Neural progenitor cell (in vitro differentiated cells): ENCODE results near the gene C7orf33. TPM values are rescaled to one million over a fixed set of nuclear protein-coding genes. Genes with fewer than 3 reads are reported as not detected.

Experiments used
- DNase-seq: peaks from one replicate; pipeline ENCODE4 v3.0.0-alpha.2; 2016; ENCODE audit warnings: low spot score
- H2AFZ ChIP-seq: fragments of 200-600 bp; sonication (generic); replicated peaks from 2 replicates; pipeline ENCODE4 v1.6.1; 2016; ENCODE audit warnings: antibody characterized with exemption
- H3F3A ChIP-seq: fragments of 200-600 bp; sonication (generic); 2 replicates; pipeline ENCODE4 v1.6.1; 2016; ENCODE audit warnings: antibody characterized with exemption, low read depth
- H3K27ac ChIP-seq: fragments of 200-600 bp; sonication (generic); 2 replicates; pipeline ENCODE4 v1.5.1; 2016; ENCODE audit warnings: mild to moderate bottlenecking
- H3K27me3 ChIP-seq: fragments of 200-600 bp; sonication (generic); 2 replicates; pipeline ENCODE4 v1.6.1; 2016; ENCODE audit warnings: mild to moderate bottlenecking, moderate library complexity
- H3K36me3 ChIP-seq: fragments of 200-600 bp; sonication (generic); 2 replicates; pipeline ENCODE4 v1.5.1; 2016
- H3K4me1 ChIP-seq: fragments of 200-600 bp; sonication (generic); 2 replicates; pipeline ENCODE4 v1.6.1; 2016; ENCODE audit warnings: mixed run types
- H3K4me2 ChIP-seq: fragments of 200-600 bp; sonication (generic); 2 replicates; pipeline ENCODE4 v1.6.1; 2016
- H3K4me3 ChIP-seq: fragments of 200-600 bp; sonication (generic); 2 replicates; pipeline ENCODE4 v1.5.1; 2016
- H3K79me2 ChIP-seq: fragments of 200-600 bp; sonication (generic); 2 replicates; pipeline ENCODE4 v1.6.1; 2016; ENCODE audit warnings: low read depth
- H3K9ac ChIP-seq: fragments of 200-600 bp; sonication (generic); 2 replicates; pipeline ENCODE4 v1.6.1; 2016
- H3K9me3 ChIP-seq: fragments of 200-600 bp; sonication (generic); 2 replicates; pipeline ENCODE4 v1.5.1; 2016; ENCODE audit warnings: low read depth
- H4K20me1 ChIP-seq: fragments of 200-600 bp; sonication (generic); 2 replicates; pipeline ENCODE4 v1.6.1; 2016; ENCODE audit warnings: low read depth
- H3K27ac Mint-ChIP-seq: 3 replicates; pipeline ENCODE4 v1.8.0; 2021; ENCODE audit warnings: mixed read lengths
- H3K27me3 Mint-ChIP-seq: 2 replicates; pipeline ENCODE4 v1.8.0; 2022; ENCODE audit warnings: low read depth, mild to moderate bottlenecking, inconsistent platforms, moderate library complexity, mixed read lengths; ENCODE audit not compliant: insufficient read depth
- H3K36me3 Mint-ChIP-seq: 3 replicates; pipeline ENCODE4 v1.8.0; 2021; ENCODE audit warnings: mixed read lengths
- H3K4me1 Mint-ChIP-seq: 3 replicates; pipeline ENCODE4 v1.8.0; 2021; ENCODE audit warnings: mixed read lengths
- H3K4me3 Mint-ChIP-seq: 3 replicates; pipeline ENCODE4 v1.8.0; 2021; ENCODE audit warnings: mild to moderate bottlenecking, moderate library complexity, mixed read lengths
- H3K9me3 Mint-ChIP-seq: 3 replicates; pipeline ENCODE4 v1.8.0; 2020; ENCODE audit warnings: mixed read lengths
- CTCF ChIP-seq: fragments of 200-600 bp; sonication (generic); IDR thresholded peaks from 2 replicates; pipeline ENCODE4 v1.5.1; 2017; ENCODE audit warnings: antibody characterized with exemption, mild to moderate bottlenecking
- EZH2 ChIP-seq: fragments of 200-600 bp; sonication (generic); IDR thresholded peaks from 2 replicates; pipeline ENCODE4 v1.6.1; 2017; ENCODE audit warnings: antibody characterized with exemption, mild to moderate bottlenecking, moderate library complexity
- EZH2phosphoT487 ChIP-seq: fragments of 200-600 bp; sonication (generic); IDR thresholded peaks from 2 replicates; pipeline ENCODE4 v1.6.1; 2017; ENCODE audit warnings: antibody characterized with exemption
- total RNA-seq: library from RNA; depleted of rRNA; stranded (reverse); fragments of >200 nt; gene quantifications from 2 replicates; pipeline ENCODE4 v1.2.3, GENCODE V29; 2015; ENCODE audit warnings: low replicate concordance

C7orf33 gene
- total RNA-seq, 1 donor from 2014 or later, result not detected

- H4K20me1 ChIP-seq, result no peaks in the 10 kb centered on the region
- no peak overlapping the region for H3K4me3 ChIP-seq
- H3F3A ChIP-seq, result no peaks in the 10 kb centered on the region
- Mint-ChIP-seq H3K9me3 (peaks cover 3% of the 10 kb centered on the region), H3K4me3 (no peak overlapping the region), H3K4me1 (peaks cover 2% of the 10 kb centered on the region), H3K27ac (no peak overlapping the region), H3K36me3 (no peaks in the 10 kb centered on the region), H3K27me3 (no peaks in the 10 kb centered on the region)
- no peaks in the 10 kb centered on the region for H3K4me1 ChIP-seq
- no peak overlapping the region for H3K9ac ChIP-seq
- H3K4me2 ChIP-seq, result no peak overlapping the region
- no peaks in the 10 kb centered on the region for H3K79me2 ChIP-seq
- H3K27ac ChIP-seq, result no peak overlapping the region
- H3K27me3 ChIP-seq, result no peaks in the 10 kb centered on the region
- H3K36me3 ChIP-seq, result no peaks in the 10 kb centered on the region
- TF ChIP-seq EZH2, result no peak
- TF ChIP-seq EZH2phosphoT487, result no peak
- TF ChIP-seq CTCF, result no peak
- no peaks in the 10 kb centered on the region for H3K9me3 ChIP-seq
- DNase-seq, result no peak
- H2AFZ ChIP-seq, result no peak overlapping the region
Measured at GRCh38 chr7:148661471-148661870, 70.9 kb downstream of the C7orf33 start.

GRCh38 chr7:148662646-148663045 is 72.1 kb downstream of the C7orf33 start:
- Mint-ChIP-seq H3K27me3 (no peaks in the 10 kb centered on the region), H3K27ac (no peak overlapping the region), H3K36me3 (no peaks in the 10 kb centered on the region), H3K9me3 (peaks cover 3% of the 10 kb centered on the region), H3K4me1 (peaks cover 2% of the 10 kb centered on the region), H3K4me3 (no peak overlapping the region)
- Histone ChIP-seq H3K9ac (no peak overlapping the region), H4K20me1 (no peaks in the 10 kb centered on the region), H3K9me3 (no peaks in the 10 kb centered on the region), H3K4me3 (no peak overlapping the region), H2AFZ (no peak overlapping the region), H3K27me3 (no peaks in the 10 kb centered on the region), H3K79me2 (no peaks in the 10 kb centered on the region), H3K4me2 (no peak overlapping the region), H3K27ac (no peak overlapping the region), H3K4me1 (no peaks in the 10 kb centered on the region), H3K36me3 (no peaks in the 10 kb centered on the region), H3F3A (no peaks in the 10 kb centered on the region)
- DNase-seq, result no peak
- no peak for TF ChIP-seq EZH2

GRCh38 chr7:148664324-148664723 is 73.8 kb downstream of the C7orf33 start:
- H3K27ac ChIP-seq, result no peak overlapping the region
- Mint-ChIP-seq H3K9me3 (peaks cover 3% of the 10 kb centered on the region), H3K4me3 (no peak overlapping the region), H3K36me3 (no peaks in the 10 kb centered on the region), H3K27me3 (no peaks in the 10 kb centered on the region), H3K27ac (no peak overlapping the region), H3K4me1 (peaks cover 2% of the 10 kb centered on the region)
- no peaks in the 10 kb centered on the region for H3K36me3 ChIP-seq
- no peaks in the 10 kb centered on the region for H3K79me2 ChIP-seq
- no peaks in the 10 kb centered on the region for H4K20me1 ChIP-seq
- H3K9me3 ChIP-seq, result no peaks in the 10 kb centered on the region
- no peak for DNase-seq
- no peak overlapping the region for H3K9ac ChIP-seq
- TF ChIP-seq EZH2 (no peak), EZH2phosphoT487 (no peak), CTCF (no peak)
- no peaks in the 10 kb centered on the region for H3K27me3 ChIP-seq
- H3K4me1 ChIP-seq, result no peaks in the 10 kb centered on the region
- H3K4me2 ChIP-seq, result no peak overlapping the region
- no peak overlapping the region for H3K4me3 ChIP-seq
- H3F3A ChIP-seq, result no peaks in the 10 kb centered on the region
- H2AFZ ChIP-seq, result peak overlapping the region; percentile 77

GRCh38 chr7:148665221-148665620 is 74.7 kb downstream of the C7orf33 start:
- peaks cover 2% of the 10 kb centered on the region for H3K4me1 Mint-ChIP-seq
- Histone ChIP-seq H2AFZ (no peak overlapping the region), H3K36me3 (no peaks in the 10 kb centered on the region), H3K4me3 (no peak overlapping the region), H3K27me3 (no peaks in the 10 kb centered on the region), H3K9ac (no peak overlapping the region), H3K79me2 (no peaks in the 10 kb centered on the region), H3F3A (no peaks in the 10 kb centered on the region), H3K9me3 (no peaks in the 10 kb centered on the region), H4K20me1 (no peaks in the 10 kb centered on the region), H3K4me2 (no peak overlapping the region), H3K27ac (no peak overlapping the region), H3K4me1 (no peaks in the 10 kb centered on the region)
- no peaks in the 10 kb centered on the region for H3K36me3 Mint-ChIP-seq
- no peak for DNase-seq
- peaks cover 3% of the 10 kb centered on the region for H3K9me3 Mint-ChIP-seq
- no peak overlapping the region for H3K4me3 Mint-ChIP-seq
- TF ChIP-seq CTCF (no peak), EZH2 (no peak), EZH2phosphoT487 (no peak)
- H3K27me3 Mint-ChIP-seq, result no peaks in the 10 kb centered on the region
- H3K27ac Mint-ChIP-seq, result no peak overlapping the region

Other genes with a start within 250 kb of the C7orf33 start
- gene CUL1, start 108.1 kb downstream of the C7orf33 start, total RNA-seq, result 74.2 and 89.3 TPM in 2 replicates